Spleen (tissue), 11 donors: ENCODE data around the gene TTC9. TPM values are rescaled to one million over a fixed set of nuclear protein-coding genes. Genes with fewer than 3 reads are reported as not detected.

Source experiments
- DNase-seq: peaks from one replicate; pipeline ENCODE4 v3.0.0-alpha.2; 2020
- H3K27ac ChIP-seq, 8 donors: fragments of 200-600 bp; sonication (generic) in 7 of 8; 1 replicate in 4 of 8; 2 replicates in 4 of 8; pipeline versions ENCODE4 v1.5.0 to v1.8.0; 2016 to 2021; ENCODE audit warnings: inconsistent platforms in 4 of 8, mild to moderate bottlenecking in 4 of 8, moderate library complexity in 1 of 8
- H3K27me3 ChIP-seq, 7 donors: fragments of 200-600 bp; sonication (generic) in 6 of 7; replicated peaks in 1 of 7; 1 replicate in 4 of 7; 2 replicates in 3 of 7; pipeline versions ENCODE4 v1.5.0 to v1.8.0; 2016 to 2021; ENCODE audit warnings: inconsistent platforms in 3 of 7, mild to moderate bottlenecking in 1 of 7
- H3K36me3 ChIP-seq, 6 donors: fragments of 200-600 bp; sonication (generic) in 5 of 6; 1 replicate in 4 of 6; 2 replicates in 2 of 6; pipeline versions ENCODE4 v1.5.0 to v1.8.0; 2016 to 2021; ENCODE audit warnings: inconsistent platforms in 2 of 6
- H3K4me1 ChIP-seq, 6 donors: fragments of 200-600 bp; sonication (generic) in 5 of 6; 1 replicate in 3 of 6; 2 replicates in 3 of 6; pipeline versions ENCODE4 v1.5.0 to v1.8.0; 2016 to 2021; ENCODE audit warnings: inconsistent platforms in 3 of 6
- H3K4me3 ChIP-seq, 8 donors: fragments of 200-600 bp; sonication (generic) in 7 of 8; 1 replicate in 4 of 8; 2 replicates in 4 of 8; pipeline versions ENCODE4 v1.5.0 to v1.8.0; 2016 to 2021; ENCODE audit warnings: inconsistent platforms in 4 of 8, mild to moderate bottlenecking in 4 of 8, moderate library complexity in 2 of 8
- H3K9me3 ChIP-seq, 8 donors: fragments of 200-600 bp; sonication (generic) in 7 of 8; 1 replicate in 4 of 8; 2 replicates in 4 of 8; pipeline versions ENCODE4 v1.5.0 to v1.8.0; 2016 to 2021; ENCODE audit warnings: inconsistent platforms in 4 of 8
- POLR2A ChIP-seq, 3 donors: fragments of 450-650 bp; IDR thresholded peaks; one replicate each; pipeline ENCODE4 v1.5.1; 2017; ENCODE audit warnings: antibody characterized with exemption in 3 of 3, mild to moderate bottlenecking in 1 of 3
- POLR2AphosphoS5 ChIP-seq, 3 donors: sonication (generic); formaldehyde crosslinking; IDR thresholded peaks; one replicate each; pipeline ENCODE4 v1.5.1; 2017; ENCODE audit warnings: antibody characterized with exemption in 3 of 3
- WGBS, 5 donors: extraction: QIAGEN DNeasy Blood & Tissue Kit in 3 of 5; methylation state at CpG; one replicate each; pipeline versions ENCODE4 v1.1.5 to v1.1.7; 2013 to 2018; 5-methylcytosine and 5-hydroxymethylcytosine counted together
- intact Hi-C: fragments of 100-400 bp; cut with DNase I; formaldehyde crosslinking; loops from one replicate; pipeline ENCODE4 v1.15.0; 2023; ENCODE audit warnings: low total_unique reads
- polyA plus RNA-seq, 3 donors: library from polyadenylated mRNA; stranded (reverse); fragments of 200-250 nt; gene quantifications; one replicate each; pipeline ENCODE4 v1.2.1, GENCODE V29; 2013
- total RNA-seq, 7 donors: library from RNA; depleted of rRNA in 3 of 7; stranded (reverse); fragments of >200 nt in 3 of 7; fragmentation: NEBNext Ultra II Directional in 4 of 7; extraction: Animal tissue kit (Norgen Biotek cat#: 25700) in 4 of 7; gene quantifications; one replicate each; pipeline versions ENCODE4 v1.1.0 to v1.2.1, GENCODE V29; 2016 to 2021
- TF ChIP-seq, protein P1 (sequence below), 11 experiments: fragments of 200-600 bp in 7 of 11; fragments of 450-650 bp in 4 of 11; sonication (generic) in 4 of 11; IDR thresholded peaks in 8 of 11; conservative IDR thresholded peaks in 3 of 11; 1 replicate in 7 of 11; 2 replicates in 4 of 11; pipeline versions ENCODE4 v1.4.0 to v1.8.0; 2016 to 2021; ENCODE audit warnings: antibody characterized with exemption in 11 of 11, inconsistent platforms in 4 of 11, mild to moderate bottlenecking in 1 of 11
- donor health status: healthy with polysubstance abuse.
- donor health status: DM: no; HTN: no; CAD: no; lungs with moderate emphysema.
- donor health status: DM: no; HTN: no; CAD: no.
- donor health status: Bipolar disorder and iron deficiency.
- donor health status: healthy.
- donor health status: DM: no; HTN: no; CAD: no.
- donor health status: DM: yes; HTN: yes; CAD: no.

The TTC9 gene
- total and polyA plus RNA-seq, 10 donors = 4.6 to 13.2 (median 8.6) TPM

DNA sequence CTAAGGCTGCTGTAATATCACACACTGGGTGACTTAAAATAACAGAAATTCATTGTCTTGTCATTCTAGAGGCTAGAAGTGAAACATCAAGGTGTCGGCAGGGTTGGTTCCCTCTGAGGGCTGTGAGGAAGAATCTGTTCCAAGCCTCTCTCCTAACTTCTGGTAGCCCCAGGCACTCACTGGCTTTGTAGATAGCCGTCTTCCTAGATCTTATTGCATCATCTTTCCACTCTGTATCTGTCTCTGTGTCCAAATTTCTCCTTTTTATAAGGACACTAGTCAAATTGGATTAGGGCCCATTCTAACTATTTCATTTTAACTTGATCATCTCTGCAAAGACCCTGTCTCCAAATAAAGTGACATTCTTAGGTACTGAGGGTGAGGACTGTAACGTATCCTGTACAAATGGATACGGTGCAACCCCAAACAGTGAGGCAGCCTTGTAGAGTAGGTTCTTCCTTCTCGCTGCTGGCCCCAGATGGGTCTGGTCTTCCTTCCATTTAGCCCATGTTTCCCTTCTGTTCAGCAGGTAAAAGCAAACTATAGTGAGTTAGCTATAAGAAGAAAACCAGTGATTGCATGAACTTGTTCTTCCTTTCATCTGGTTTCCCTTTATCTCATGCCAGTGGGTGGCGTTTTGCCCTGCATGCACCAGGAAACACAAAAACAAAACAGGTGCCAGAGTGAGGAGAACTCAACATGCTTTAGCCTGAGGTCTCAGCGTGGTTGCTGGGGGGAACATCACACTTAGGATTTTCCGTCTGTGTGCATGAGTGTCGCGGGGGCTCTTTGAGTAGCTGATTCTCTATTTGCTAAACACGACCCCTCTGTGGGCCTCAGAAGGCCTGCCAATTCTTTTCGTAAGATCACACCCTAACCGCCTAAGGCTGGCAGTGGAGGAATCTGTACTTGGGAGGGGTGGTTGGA lies 19.5 kb downstream of the TTC9 start:
- no peaks in the 10 kb centered on the region for H3K27me3 ChIP-seq
- H3K9me3 ChIP-seq = no peaks in the 10 kb centered on the region
- peaks cover 61 to 100% (median 97%) of the 10 kb centered on the region in 6 donors for H3K4me1 ChIP-seq
- intact Hi-C loops = no loop called here
- H3K27ac ChIP-seq = peak overlapping the region; percentile 3 to 88 (median 68)
- H3K4me3 ChIP-seq = no peak overlapping the region
- no peaks in the 10 kb centered on the region for H3K36me3 ChIP-seq
- 39 to 51% (median 46%) methylated on average over 13 of the region's 13 CpGs for WGBS, 5 donors
- TF ChIP-seq, protein P1, sequence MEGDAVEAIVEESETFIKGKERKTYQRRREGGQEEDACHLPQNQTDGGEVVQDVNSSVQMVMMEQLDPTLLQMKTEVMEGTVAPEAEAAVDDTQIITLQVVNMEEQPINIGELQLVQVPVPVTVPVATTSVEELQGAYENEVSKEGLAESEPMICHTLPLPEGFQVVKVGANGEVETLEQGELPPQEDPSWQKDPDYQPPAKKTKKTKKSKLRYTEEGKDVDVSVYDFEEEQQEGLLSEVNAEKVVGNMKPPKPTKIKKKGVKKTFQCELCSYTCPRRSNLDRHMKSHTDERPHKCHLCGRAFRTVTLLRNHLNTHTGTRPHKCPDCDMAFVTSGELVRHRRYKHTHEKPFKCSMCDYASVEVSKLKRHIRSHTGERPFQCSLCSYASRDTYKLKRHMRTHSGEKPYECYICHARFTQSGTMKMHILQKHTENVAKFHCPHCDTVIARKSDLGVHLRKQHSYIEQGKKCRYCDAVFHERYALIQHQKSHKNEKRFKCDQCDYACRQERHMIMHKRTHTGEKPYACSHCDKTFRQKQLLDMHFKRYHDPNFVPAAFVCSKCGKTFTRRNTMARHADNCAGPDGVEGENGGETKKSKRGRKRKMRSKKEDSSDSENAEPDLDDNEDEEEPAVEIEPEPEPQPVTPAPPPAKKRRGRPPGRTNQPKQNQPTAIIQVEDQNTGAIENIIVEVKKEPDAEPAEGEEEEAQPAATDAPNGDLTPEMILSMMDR (IDR thresholded peaks at IDR 0.05 in 8 of 11, conservative IDR thresholded peaks at IDR 0.05 in 3 of 11) = peak in 4 of 11 experiments; percentile 13 to 42 (median 16)
- TF ChIP-seq POLR2A (IDR thresholded peaks at IDR 0.05) (no peak), POLR2AphosphoS5 (IDR thresholded peaks at IDR 0.05) (peak in 1 of 3 donors; percentile 52)
- DNase-seq = no peak

GRCh38 chr14:70662080-70662479 lies 20.4 kb downstream of the TTC9 start:
- Histone ChIP-seq H3K27ac (peak overlapping the region; percentile 3 to 88 (median 68)), H3K4me3 (no peak overlapping the region), H3K9me3 (no peaks in the 10 kb centered on the region), H3K36me3 (no peaks in the 10 kb centered on the region), H3K27me3 (no peaks in the 10 kb centered on the region), H3K4me1 (peaks cover 61 to 100% (median 97%) of the 10 kb centered on the region in 6 donors)
- TF ChIP-seq POLR2A (IDR thresholded peaks at IDR 0.05) (no peak), POLR2AphosphoS5 (IDR thresholded peaks at IDR 0.05) (no peak)
- TF ChIP-seq, protein P1 (IDR thresholded peaks at IDR 0.05 in 8 of 11, conservative IDR thresholded peaks at IDR 0.05 in 3 of 11) = no peak
- no peak for DNase-seq
- intact Hi-C loops = no loop called here

DNA sequence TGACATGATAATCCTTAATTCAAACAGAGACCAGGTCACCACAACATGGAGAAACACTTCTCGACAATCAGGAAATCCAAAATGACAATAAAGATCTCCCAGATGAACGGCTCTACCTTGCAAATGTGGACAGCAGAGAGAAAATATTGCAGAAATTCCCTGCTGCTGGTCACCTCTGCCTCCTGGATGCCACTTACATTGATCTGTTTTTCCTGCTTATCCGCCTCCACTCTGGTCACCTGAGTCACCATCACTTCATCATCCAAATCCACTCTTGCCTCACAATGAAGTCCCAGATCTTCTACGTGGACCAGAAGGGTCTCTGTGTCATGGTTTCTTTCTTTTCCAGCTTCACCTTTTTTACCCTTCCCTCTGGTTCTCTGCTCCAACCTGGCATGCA lies 21.1 kb downstream of the TTC9 start:
- 77 to 83% (median 82%) methylated on average over 4 of the region's 4 CpGs for WGBS, 5 donors
- intact Hi-C loops = no loop called here
- no peak overlapping the region for H3K4me3 ChIP-seq
- H3K36me3 ChIP-seq = peaks cover 0 to 4% (median 0%) of the 10 kb centered on the region in 6 donors
- H3K27me3 ChIP-seq = no peaks in the 10 kb centered on the region
- H3K27ac ChIP-seq = peak overlapping the region in 7 of 8 donors; percentile 3 to 88 (median 70)
- peaks cover 60 to 100% (median 97%) of the 10 kb centered on the region in 6 donors for H3K4me1 ChIP-seq
- TF ChIP-seq, protein P1 (IDR thresholded peaks at IDR 0.05 in 8 of 11, conservative IDR thresholded peaks at IDR 0.05 in 3 of 11) = no peak
- TF ChIP-seq POLR2AphosphoS5 (IDR thresholded peaks at IDR 0.05) (no peak), POLR2A (IDR thresholded peaks at IDR 0.05) (no peak)
- no peaks in the 10 kb centered on the region for H3K9me3 ChIP-seq
- no peak for DNase-seq

DNA sequence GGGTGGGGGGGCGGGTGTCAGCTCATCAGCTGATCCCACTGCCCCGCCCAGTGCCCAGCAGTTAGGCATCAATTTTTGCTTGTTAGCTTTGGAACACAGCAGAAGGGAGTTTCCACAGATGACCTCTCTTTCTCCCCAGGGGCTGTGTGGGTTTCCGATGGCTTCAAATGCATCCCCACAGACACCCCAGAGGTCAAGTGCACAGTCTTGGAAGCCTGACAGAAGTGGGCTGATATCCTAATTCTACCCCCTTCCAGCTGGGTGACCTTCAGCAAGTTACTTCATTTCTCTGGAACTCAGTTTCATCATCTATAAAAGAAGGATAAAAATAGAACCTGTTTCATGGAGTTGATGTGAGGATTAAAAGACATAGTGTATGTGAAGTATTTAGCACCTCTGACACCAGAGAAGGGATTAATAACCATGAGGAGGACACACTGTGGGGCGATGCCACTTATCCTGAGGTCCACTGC lies 22.0 kb downstream of the TTC9 start:
- peak overlapping the region in 7 of 8 donors; percentile 3 to 88 (median 71) for H3K27ac ChIP-seq
- TF ChIP-seq POLR2A (IDR thresholded peaks at IDR 0.05) (no peak), POLR2AphosphoS5 (IDR thresholded peaks at IDR 0.05) (no peak)
- TF ChIP-seq, protein P1 (IDR thresholded peaks at IDR 0.05 in 8 of 11, conservative IDR thresholded peaks at IDR 0.05 in 3 of 11) = no peak
- H3K4me1 ChIP-seq = peaks cover 52 to 100% (median 97%) of the 10 kb centered on the region in 6 donors
- 43 to 70% (median 61%) methylated on average over 4 of the region's 4 CpGs for WGBS, 5 donors
- H3K9me3 ChIP-seq = no peaks in the 10 kb centered on the region
- DNase-seq = no peak
- intact Hi-C loops = no loop called here
- peaks cover 0 to 13% (median 0%) of the 10 kb centered on the region in 6 donors for H3K36me3 ChIP-seq
- H3K27me3 ChIP-seq = no peaks in the 10 kb centered on the region
- H3K4me3 ChIP-seq = no peak overlapping the region
